K562 (cell line): Measurements from ENCODE around the gene MAN2A1.

Source experiments
- ATF2 ChIP-seq: sonication (generic); formaldehyde crosslinking; IDR thresholded peaks from 2 replicates; pipeline ENCODE4 v1.8.1; 2022; ENCODE audit warnings: missing genetic modification reagents
- BRCA1 ChIP-seq, 2 experiments: fragments of 450-650 bp in 1 of 2; sonication (generic) in 1 of 2; formaldehyde crosslinking in 1 of 2; IDR thresholded peaks; 2 replicates each; pipeline versions ENCODE4 v1.5.0 to v1.6.1; 2017 to 2020; ENCODE audit warnings: mild to moderate bottlenecking in 1 of 2, missing genetic modification reagents in 1 of 2
- CAMTA2 ChIP-seq: fragments of 250-450 bp; sonication (Bioruptor Pico); conservative IDR thresholded peaks from 2 replicates; pipeline ENCODE4 v1.5.1; 2022
- CTCF ChIP-seq, 3 experiments: IDR thresholded peaks in 2 of 3; conservative IDR thresholded peaks in 1 of 3; 2 replicates each; pipeline ENCODE4 v1.5.1; 2011 to 2012; ENCODE audit warnings: low read length in 3 of 3, mild to moderate bottlenecking in 3 of 3, control low read depth in 2 of 3, improper control_type of control experiment in 1 of 3, inconsistent platforms in 1 of 3, low read depth in 1 of 3, mixed read lengths in 1 of 3, moderate library complexity in 1 of 3; ENCODE audit not compliant: insufficient read depth in 2 of 3
- EGR1 ChIP-seq: fragments of 450-650 bp; conservative IDR thresholded peaks from 2 replicates; pipeline ENCODE4 v1.6.1; 2017; ENCODE audit warnings: mild to moderate bottlenecking
- IRF2 ChIP-seq: sonication (generic); formaldehyde crosslinking; IDR thresholded peaks from 2 replicates; pipeline ENCODE4 v1.8.1; 2022; ENCODE audit warnings: mild to moderate bottlenecking, missing genetic modification reagents
- JUNB ChIP-seq: fragments of 450-650 bp; formaldehyde crosslinking; conservative IDR thresholded peaks from 2 replicates; pipeline ENCODE4 v1.4.0; 2020; ENCODE audit warnings: mild to moderate bottlenecking
- KHSRP ChIP-seq: fragments of 450-650 bp; IDR thresholded peaks from 2 replicates; pipeline ENCODE4 v1.6.1; 2017
- MAFF ChIP-seq: IDR thresholded peaks from 2 replicates; pipeline ENCODE4 v1.6.1; 2012; ENCODE audit warnings: low read length, improper control_type of control experiment
- POLR2A ChIP-seq: fragments of 450-650 bp; conservative IDR thresholded peaks from 2 replicates; pipeline ENCODE4 v1.6.1; 2016
- TEAD1 ChIP-seq, 2 experiments: fragments of 450-650 bp in 1 of 2; sonication (generic) in 1 of 2; formaldehyde crosslinking; IDR thresholded peaks; 2 replicates each; pipeline versions ENCODE4 v1.4.0 to v1.8.0; 2020 to 2022; ENCODE audit warnings: mild to moderate bottlenecking in 2 of 2, missing genetic modification reagents in 1 of 2
- THAP7 ChIP-seq: fragments of 250-450 bp; sonication (Bioruptor Pico); IDR thresholded peaks from 2 replicates; pipeline ENCODE4 v1.5.0; 2021
- ZHX1 ChIP-seq: fragments of 150-350 bp; conservative IDR thresholded peaks from 2 replicates; pipeline ENCODE4 v1.6.1; 2014; ENCODE audit warnings: low read length
- ZNF699 ChIP-seq: fragments of 250-450 bp; sonication (Bioruptor Pico); IDR thresholded peaks from 2 replicates; pipeline ENCODE4 v1.8.0; 2021; ENCODE audit warnings: mild to moderate bottlenecking, moderate library complexity; ENCODE audit not compliant: insufficient replicate concordance

- TF ChIP-seq CTCF (IDR thresholded peaks at IDR 0.05 in 2 of 3, conservative IDR thresholded peaks at IDR 0.05 in 1 of 3; ENCODE audit: insufficient read depth in 2 of 3, low read depth in 1 of 3, low read length in 3 of 3) (no peak), EGR1 (no peak), CAMTA2 (CRISPR knock-in tag) (no peak), TEAD1 (CRISPR knock-in tag; IDR thresholded peaks at IDR 0.05) (no peak), JUNB (no peak), POLR2A (no peak), ZNF699 (no peak), ATF2 (CRISPR knock-in tag) (no peak), BRCA1 (IDR thresholded peaks at IDR 0.05) (no peak), BRCA1 (CRISPR knock-in tag; IDR thresholded peaks at IDR 0.05) (no peak), ZHX1 (no peak), KHSRP (no peak), MAFF (no peak), THAP7 (CRISPR knock-in tag) (no peak), IRF2 (CRISPR knock-in tag) (no peak)
Observed at GRCh38 chr5:109640976-109641375, 48.8 kb upstream of the MAN2A1 start.
